ENCODE results near the gene KCNAB1. TPM values are rescaled to one million over a fixed set of nuclear protein-coding genes. Genes with fewer than 3 reads are reported as not detected.
"Not testable (repeated sequence)": the region's sequence is repeated elsewhere in the genome, so short reads cannot be mapped to it uniquely, and the experiment has no call there.

KCNAB1 gene
- total and polyA plus RNA-seq, 2 experiments from 2014 or later = 0.06 to 0.70 TPM

- TF ChIP-seq CTCF (IDR thresholded peaks at IDR 0.05; ENCODE audit: low read depth, low read length) = no peak
- no peak overlapping the region for H3K27ac ChIP-seq
- no peaks in the 10 kb centered on the region for H3K4me1 ChIP-seq (ENCODE audit: low read depth)
- no peaks in the 10 kb centered on the region for H3K9me3 ChIP-seq (ENCODE audit: low read depth)
- no peak for DNase-seq (ENCODE audit: low read depth in 1 of 2, low spot score in 1 of 2)
- H3K27me3 ChIP-seq = no peaks in the 10 kb centered on the region
- H3K4me3 ChIP-seq = no peak overlapping the region
- H3K36me3 ChIP-seq = no peaks in the 10 kb centered on the region
Observed at GRCh38 chr3:156098437-156099035, 21.8 kb upstream of the KCNAB1 start.

- H3K4me1 ChIP-seq (ENCODE audit: low read depth); H3K36me3 ChIP-seq; H3K27ac ChIP-seq; H3K9me3 ChIP-seq (ENCODE audit: low read depth); H3K4me3 ChIP-seq; H3K27me3 ChIP-seq; DNase-seq (ENCODE audit: low read depth in 1 of 2, low spot score in 1 of 2): not testable (repeated sequence)
Observed at GRCh38 chr3:156099348-156099747, 21.0 kb upstream of the KCNAB1 start.

GRCh38 chr3:156099984-156100383 is 20.4 kb upstream of the KCNAB1 start:
- H3K9me3 ChIP-seq (ENCODE audit: low read depth); H3K4me3 ChIP-seq; H3K27ac ChIP-seq; H3K36me3 ChIP-seq; H3K27me3 ChIP-seq; H3K4me1 ChIP-seq (ENCODE audit: low read depth); DNase-seq (ENCODE audit: low read depth in 1 of 2, low spot score in 1 of 2): not testable (repeated sequence)

DNA sequence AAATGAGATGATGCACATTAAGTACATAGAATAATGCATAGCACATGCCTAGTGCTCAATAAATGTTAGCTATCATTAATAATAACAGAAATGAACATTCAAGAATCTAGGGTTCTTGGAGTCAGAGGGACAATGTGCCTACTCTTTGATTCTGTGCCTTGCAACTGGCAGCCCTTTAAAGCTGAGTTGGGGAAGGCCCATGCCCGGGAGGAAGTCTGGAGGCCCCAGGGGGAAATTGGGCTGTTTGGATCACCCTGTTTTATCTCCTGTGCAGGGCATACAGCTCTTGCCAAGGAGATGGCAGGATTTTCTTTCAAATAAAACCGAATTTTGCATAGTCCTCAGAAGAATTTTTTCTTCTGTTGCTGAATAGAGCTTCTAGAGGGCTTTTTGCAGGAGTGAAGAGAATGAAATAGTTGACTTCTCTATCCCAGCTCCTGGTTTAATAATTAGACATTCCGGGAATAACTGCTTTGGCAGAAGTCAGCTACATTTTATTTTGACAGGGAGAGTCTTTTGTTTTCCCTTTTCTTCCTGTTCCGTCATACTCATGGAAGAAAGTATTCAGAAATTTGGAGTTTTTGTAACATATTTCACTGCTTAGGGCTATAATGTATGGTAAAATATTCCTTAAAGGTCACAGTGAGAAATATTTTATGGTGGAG is 18.0 kb upstream of the KCNAB1 start:
- TF ChIP-seq CTCF (IDR thresholded peaks at IDR 0.05; ENCODE audit: low read depth, low read length) = no peak
- Histone ChIP-seq H3K27me3 (no peaks in the 10 kb centered on the region), H3K36me3 (no peaks in the 10 kb centered on the region), H3K4me3 (no peak overlapping the region), H3K27ac (no peak overlapping the region), H3K4me1 (ENCODE audit: low read depth) (no peaks in the 10 kb centered on the region), H3K9me3 (ENCODE audit: low read depth) (no peaks in the 10 kb centered on the region)
- DNase-seq (ENCODE audit: low read depth in 1 of 2, low spot score in 1 of 2) = no peak

DNA sequence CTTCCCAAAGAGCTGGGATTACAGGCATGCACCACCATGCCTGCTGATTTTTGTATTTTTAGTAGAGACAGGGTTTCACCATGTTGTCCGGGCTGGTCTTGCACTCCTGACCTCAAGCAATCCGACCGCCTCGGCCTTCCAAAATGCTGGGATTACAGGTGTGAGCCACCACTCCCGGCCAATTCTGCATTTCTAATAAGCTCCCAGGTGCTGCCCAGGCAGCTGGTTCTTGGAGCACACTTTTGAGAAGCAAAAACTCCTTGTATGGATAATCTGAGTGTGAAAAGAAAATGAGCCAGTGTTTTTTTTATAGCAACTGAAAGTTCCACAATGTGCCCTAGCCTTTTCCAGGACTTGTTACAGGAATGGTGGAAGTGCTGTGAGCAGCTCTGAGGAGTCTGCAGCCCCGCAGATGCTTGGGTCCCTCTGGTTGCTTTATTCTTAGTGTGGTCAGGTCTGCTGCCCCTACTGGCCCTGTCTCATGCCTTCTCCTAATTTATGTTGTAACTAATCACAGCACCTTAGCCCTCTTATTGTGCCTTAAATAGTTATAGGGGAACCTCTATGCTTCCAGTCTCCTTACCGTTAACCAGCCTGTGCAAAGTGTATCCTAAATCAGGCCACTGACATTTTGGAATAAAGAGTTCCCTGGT is 13.5 kb upstream of the KCNAB1 start:
- peak; percentile 9 for TF ChIP-seq CTCF (IDR thresholded peaks at IDR 0.05; ENCODE audit: low read depth, low read length)
- peak in 1 of 2 donors; percentile 38 for DNase-seq (ENCODE audit: low read depth in 1 of 2, low spot score in 1 of 2)
- no peak overlapping the region for H3K4me3 ChIP-seq
- no peak overlapping the region for H3K27ac ChIP-seq
- no peaks in the 10 kb centered on the region for H3K4me1 ChIP-seq (ENCODE audit: low read depth)
- no peaks in the 10 kb centered on the region for H3K27me3 ChIP-seq
- H3K9me3 ChIP-seq (ENCODE audit: low read depth) = no peaks in the 10 kb centered on the region
- H3K36me3 ChIP-seq = no peaks in the 10 kb centered on the region

DNA sequence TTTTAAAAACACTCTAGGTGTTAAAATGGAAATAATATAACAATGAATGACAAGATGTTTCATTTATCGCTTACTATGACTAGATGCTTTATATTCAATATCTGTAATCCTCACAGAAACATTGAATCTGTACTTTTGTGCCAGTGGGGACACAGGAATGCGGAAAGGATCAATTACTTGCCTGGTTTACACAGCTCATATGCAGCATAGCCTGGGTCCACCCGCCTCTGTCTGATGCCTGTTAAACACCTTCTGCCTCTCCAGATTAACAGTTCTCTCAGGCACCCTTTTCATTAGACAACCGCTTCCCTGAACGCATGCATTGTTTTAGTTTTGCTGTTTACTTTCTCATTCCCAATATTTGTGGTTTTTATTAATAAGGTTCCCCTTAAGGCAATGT is 12.9 kb upstream of the KCNAB1 start:
- Histone ChIP-seq H3K27me3 (no peaks in the 10 kb centered on the region), H3K36me3 (no peaks in the 10 kb centered on the region), H3K4me1 (ENCODE audit: low read depth) (no peaks in the 10 kb centered on the region), H3K9me3 (ENCODE audit: low read depth) (no peaks in the 10 kb centered on the region), H3K4me3 (no peak overlapping the region), H3K27ac (no peak overlapping the region)
- DNase-seq (ENCODE audit: low read depth in 1 of 2, low spot score in 1 of 2) = no peak
- no peak for TF ChIP-seq CTCF (IDR thresholded peaks at IDR 0.05; ENCODE audit: low read depth, low read length)
